ENCODE results near the gene KCNIP3.

DNA sequence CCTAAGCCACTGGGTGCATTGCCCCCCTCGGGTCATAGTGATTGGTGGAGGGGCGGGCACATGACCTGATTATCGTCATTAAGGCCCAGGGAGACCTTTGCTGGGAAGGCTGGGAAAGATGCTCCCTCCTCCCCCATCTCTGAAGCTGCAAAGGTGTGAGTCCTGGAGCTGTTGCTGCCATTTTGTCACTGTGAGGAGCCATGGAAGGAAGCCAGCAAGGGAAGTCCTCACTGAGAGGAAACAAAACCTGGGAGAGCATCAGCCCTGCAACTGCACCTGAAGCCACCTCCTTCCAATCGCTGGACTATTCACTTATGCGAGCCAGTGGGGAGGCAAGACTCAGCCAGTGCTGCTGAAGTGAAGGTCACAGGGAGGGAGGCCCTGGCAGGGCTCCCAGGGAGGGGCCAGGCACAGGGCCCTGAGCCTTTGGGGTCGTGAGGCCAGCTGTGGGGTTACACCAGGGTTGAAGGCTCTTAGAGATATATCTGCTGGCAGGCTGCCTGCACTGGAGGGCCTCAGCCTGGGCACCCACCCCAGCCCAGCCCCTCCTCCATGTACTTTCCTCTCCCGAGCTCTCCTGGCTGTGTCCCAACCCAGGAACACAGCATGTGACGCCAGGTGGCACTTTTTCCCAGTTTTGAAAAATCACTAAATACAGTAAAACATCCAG is 94.6 kb downstream of the KCNIP3 start:
- TF ChIP-seq, protein P1, sequence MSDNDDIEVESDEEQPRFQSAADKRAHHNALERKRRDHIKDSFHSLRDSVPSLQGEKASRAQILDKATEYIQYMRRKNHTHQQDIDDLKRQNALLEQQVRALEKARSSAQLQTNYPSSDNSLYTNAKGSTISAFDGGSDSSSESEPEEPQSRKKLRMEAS (IDR thresholded peaks at IDR 0.05): no peak
- TF ChIP-seq, protein P2, sequence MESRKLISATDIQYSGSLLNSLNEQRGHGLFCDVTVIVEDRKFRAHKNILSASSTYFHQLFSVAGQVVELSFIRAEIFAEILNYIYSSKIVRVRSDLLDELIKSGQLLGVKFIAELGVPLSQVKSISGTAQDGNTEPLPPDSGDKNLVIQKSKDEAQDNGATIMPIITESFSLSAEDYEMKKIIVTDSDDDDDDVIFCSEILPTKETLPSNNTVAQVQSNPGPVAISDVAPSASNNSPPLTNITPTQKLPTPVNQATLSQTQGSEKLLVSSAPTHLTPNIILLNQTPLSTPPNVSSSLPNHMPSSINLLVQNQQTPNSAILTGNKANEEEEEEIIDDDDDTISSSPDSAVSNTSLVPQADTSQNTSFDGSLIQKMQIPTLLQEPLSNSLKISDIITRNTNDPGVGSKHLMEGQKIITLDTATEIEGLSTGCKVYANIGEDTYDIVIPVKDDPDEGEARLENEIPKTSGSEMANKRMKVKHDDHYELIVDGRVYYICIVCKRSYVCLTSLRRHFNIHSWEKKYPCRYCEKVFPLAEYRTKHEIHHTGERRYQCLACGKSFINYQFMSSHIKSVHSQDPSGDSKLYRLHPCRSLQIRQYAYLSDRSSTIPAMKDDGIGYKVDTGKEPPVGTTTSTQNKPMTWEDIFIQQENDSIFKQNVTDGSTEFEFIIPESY (IDR thresholded peaks at IDR 0.05): no peak
- TF ChIP-seq CTCF (IDR thresholded peaks at IDR 0.05; ENCODE audit: low read depth, low read length, missing input control): no peak
- TF ChIP-seq FOXA1 (IDR thresholded peaks at IDR 0.05): no peak
- TF ChIP-seq, protein P3, sequence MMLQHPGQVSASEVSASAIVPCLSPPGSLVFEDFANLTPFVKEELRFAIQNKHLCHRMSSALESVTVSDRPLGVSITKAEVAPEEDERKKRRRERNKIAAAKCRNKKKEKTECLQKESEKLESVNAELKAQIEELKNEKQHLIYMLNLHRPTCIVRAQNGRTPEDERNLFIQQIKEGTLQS (IDR thresholded peaks at IDR 0.05): no peak
- TF ChIP-seq GABPA (IDR thresholded peaks at IDR 0.05 in 1 of 2, conservative IDR thresholded peaks at IDR 0.05 in 1 of 2): no peak
- no peak for TF ChIP-seq TAF1 (conservative IDR thresholded peaks at IDR 0.05)
- peak in 1 of 2 donors; percentile 34 for TF ChIP-seq RAD21 (IDR thresholded peaks at IDR 0.05)
- no peak for TF ChIP-seq FOXA2 (IDR thresholded peaks at IDR 0.05)
- TF ChIP-seq, protein P4, sequence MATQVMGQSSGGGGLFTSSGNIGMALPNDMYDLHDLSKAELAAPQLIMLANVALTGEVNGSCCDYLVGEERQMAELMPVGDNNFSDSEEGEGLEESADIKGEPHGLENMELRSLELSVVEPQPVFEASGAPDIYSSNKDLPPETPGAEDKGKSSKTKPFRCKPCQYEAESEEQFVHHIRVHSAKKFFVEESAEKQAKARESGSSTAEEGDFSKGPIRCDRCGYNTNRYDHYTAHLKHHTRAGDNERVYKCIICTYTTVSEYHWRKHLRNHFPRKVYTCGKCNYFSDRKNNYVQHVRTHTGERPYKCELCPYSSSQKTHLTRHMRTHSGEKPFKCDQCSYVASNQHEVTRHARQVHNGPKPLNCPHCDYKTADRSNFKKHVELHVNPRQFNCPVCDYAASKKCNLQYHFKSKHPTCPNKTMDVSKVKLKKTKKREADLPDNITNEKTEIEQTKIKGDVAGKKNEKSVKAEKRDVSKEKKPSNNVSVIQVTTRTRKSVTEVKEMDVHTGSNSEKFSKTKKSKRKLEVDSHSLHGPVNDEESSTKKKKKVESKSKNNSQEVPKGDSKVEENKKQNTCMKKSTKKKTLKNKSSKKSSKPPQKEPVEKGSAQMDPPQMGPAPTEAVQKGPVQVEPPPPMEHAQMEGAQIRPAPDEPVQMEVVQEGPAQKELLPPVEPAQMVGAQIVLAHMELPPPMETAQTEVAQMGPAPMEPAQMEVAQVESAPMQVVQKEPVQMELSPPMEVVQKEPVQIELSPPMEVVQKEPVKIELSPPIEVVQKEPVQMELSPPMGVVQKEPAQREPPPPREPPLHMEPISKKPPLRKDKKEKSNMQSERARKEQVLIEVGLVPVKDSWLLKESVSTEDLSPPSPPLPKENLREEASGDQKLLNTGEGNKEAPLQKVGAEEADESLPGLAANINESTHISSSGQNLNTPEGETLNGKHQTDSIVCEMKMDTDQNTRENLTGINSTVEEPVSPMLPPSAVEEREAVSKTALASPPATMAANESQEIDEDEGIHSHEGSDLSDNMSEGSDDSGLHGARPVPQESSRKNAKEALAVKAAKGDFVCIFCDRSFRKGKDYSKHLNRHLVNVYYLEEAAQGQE (IDR thresholded peaks at IDR 0.05): no peak

Data from liver (tissue), 3 donors.